Measurements from ENCODE around the gene RCAN2. TPM values are rescaled to one million over a fixed set of nuclear protein-coding genes. Genes with fewer than 3 reads are reported as not detected.

RCAN2 gene
- total RNA-seq, 1 experiment from 2014 or later: not detected

GRCh38 chr6:46376562-46377061, 114.6 kb downstream of the RCAN2 start:
- no peaks in the 10 kb centered on the region for H3K27me3 ChIP-seq (replicated peaks; ENCODE audit: control insufficient read depth, insufficient read depth, low read length)
- Mint-ChIP-seq H3K4me3 (ENCODE audit: unreplicated experiment) (no peak overlapping the region), H3K9me3 (ENCODE audit: unreplicated experiment) (no peaks in the 10 kb centered on the region), H3K36me3 (ENCODE audit: insufficient read depth, unreplicated experiment) (no peaks in the 10 kb centered on the region), H3K27me3 (ENCODE audit: insufficient read depth, unreplicated experiment) (peaks cover 10% of the 10 kb centered on the region), H3K4me1 (ENCODE audit: low read depth, unreplicated experiment) (no peaks in the 10 kb centered on the region), H3K27ac (ENCODE audit: unreplicated experiment) (no peak overlapping the region)
- H3K9me3 ChIP-seq: no peaks in the 10 kb centered on the region
- no peaks in the 10 kb centered on the region for H3K36me3 ChIP-seq (ENCODE audit: control insufficient read depth, insufficient read depth, low read length)
- H3K4me3 ChIP-seq (ENCODE audit: low read depth, low read length): no peak overlapping the region
- no peak for TF ChIP-seq CTCF (IDR thresholded peaks at IDR 0.05; ENCODE audit: insufficient read depth in 1 of 2, low read depth in 1 of 2, low read length in 1 of 2, severe bottlenecking in 1 of 2, unreplicated experiment in 1 of 2)
- ChIA-PET CTCF (no interaction called here), POLR2A (no interaction called here)
- BruUV-seq (replicated peaks): no TSS peak
- DNase-seq: no peak
- intact Hi-C loops (cut with micrococcal nuclease; ENCODE audit: unreplicated experiment): no loop called here
- H3K4me1 ChIP-seq: no peaks in the 10 kb centered on the region

GRCh38 chr6:46370622-46371021, 120.6 kb downstream of the RCAN2 start:
- Histone ChIP-seq H3K9me3 (no peaks in the 10 kb centered on the region), H3K4me1 (no peaks in the 10 kb centered on the region), H3K36me3 (ENCODE audit: control insufficient read depth, insufficient read depth, low read length) (no peaks in the 10 kb centered on the region), H3K4me3 (ENCODE audit: low read depth, low read length) (no peak overlapping the region), H3K27me3 (replicated peaks; ENCODE audit: control insufficient read depth, insufficient read depth, low read length) (no peaks in the 10 kb centered on the region)
- Mint-ChIP-seq H3K27ac (ENCODE audit: unreplicated experiment) (no peak overlapping the region), H3K27me3 (ENCODE audit: insufficient read depth, unreplicated experiment) (peaks cover 3% of the 10 kb centered on the region), H3K9me3 (ENCODE audit: unreplicated experiment) (no peaks in the 10 kb centered on the region), H3K36me3 (ENCODE audit: insufficient read depth, unreplicated experiment) (no peaks in the 10 kb centered on the region), H3K4me1 (ENCODE audit: low read depth, unreplicated experiment) (no peaks in the 10 kb centered on the region), H3K4me3 (ENCODE audit: unreplicated experiment) (no peak overlapping the region)
- intact Hi-C loops (cut with micrococcal nuclease; ENCODE audit: unreplicated experiment): no loop called here
- no peak for TF ChIP-seq CTCF (IDR thresholded peaks at IDR 0.05; ENCODE audit: insufficient read depth in 1 of 2, low read depth in 1 of 2, low read length in 1 of 2, severe bottlenecking in 1 of 2, unreplicated experiment in 1 of 2)
- no TSS peak for BruUV-seq (replicated peaks)
- no peak for DNase-seq
- ChIA-PET CTCF (no interaction called here), POLR2A (no interaction called here)

GRCh38 chr6:46368169-46368536, 123.1 kb downstream of the RCAN2 start:
- Mint-ChIP-seq H3K27me3 (ENCODE audit: insufficient read depth, unreplicated experiment) (peaks cover 7% of the 10 kb centered on the region), H3K27ac (ENCODE audit: unreplicated experiment) (no peak overlapping the region), H3K4me3 (ENCODE audit: unreplicated experiment) (no peak overlapping the region), H3K36me3 (ENCODE audit: insufficient read depth, unreplicated experiment) (no peaks in the 10 kb centered on the region), H3K4me1 (ENCODE audit: low read depth, unreplicated experiment) (no peaks in the 10 kb centered on the region), H3K9me3 (ENCODE audit: unreplicated experiment) (no peaks in the 10 kb centered on the region)
- no peak for DNase-seq
- ChIA-PET POLR2A (no interaction called here), CTCF (no interaction called here)
- no peak overlapping the region for H3K4me3 ChIP-seq (ENCODE audit: low read depth, low read length)
- no peaks in the 10 kb centered on the region for H3K9me3 ChIP-seq
- no TSS peak for BruUV-seq (replicated peaks)
- no peaks in the 10 kb centered on the region for H3K4me1 ChIP-seq
- H3K36me3 ChIP-seq (ENCODE audit: control insufficient read depth, insufficient read depth, low read length): no peaks in the 10 kb centered on the region
- TF ChIP-seq CTCF (IDR thresholded peaks at IDR 0.05; ENCODE audit: insufficient read depth in 1 of 2, low read depth in 1 of 2, low read length in 1 of 2, severe bottlenecking in 1 of 2, unreplicated experiment in 1 of 2): no peak
- no peaks in the 10 kb centered on the region; the same call in 1 of the 2 replicates for H3K27me3 ChIP-seq (replicated peaks; ENCODE audit: control insufficient read depth, insufficient read depth, low read length)
- intact Hi-C loops (cut with micrococcal nuclease; ENCODE audit: unreplicated experiment): no loop called here

All from Caco-2 (cell line).